ENCODE data around the gene NR1D1. TPM values are rescaled to one million over a fixed set of nuclear protein-coding genes. Genes with fewer than 3 reads are reported as not detected.

The NR1D1 gene
- total RNA-seq, 1 experiment from 2014 or later: 63.7 TPM

DNA sequence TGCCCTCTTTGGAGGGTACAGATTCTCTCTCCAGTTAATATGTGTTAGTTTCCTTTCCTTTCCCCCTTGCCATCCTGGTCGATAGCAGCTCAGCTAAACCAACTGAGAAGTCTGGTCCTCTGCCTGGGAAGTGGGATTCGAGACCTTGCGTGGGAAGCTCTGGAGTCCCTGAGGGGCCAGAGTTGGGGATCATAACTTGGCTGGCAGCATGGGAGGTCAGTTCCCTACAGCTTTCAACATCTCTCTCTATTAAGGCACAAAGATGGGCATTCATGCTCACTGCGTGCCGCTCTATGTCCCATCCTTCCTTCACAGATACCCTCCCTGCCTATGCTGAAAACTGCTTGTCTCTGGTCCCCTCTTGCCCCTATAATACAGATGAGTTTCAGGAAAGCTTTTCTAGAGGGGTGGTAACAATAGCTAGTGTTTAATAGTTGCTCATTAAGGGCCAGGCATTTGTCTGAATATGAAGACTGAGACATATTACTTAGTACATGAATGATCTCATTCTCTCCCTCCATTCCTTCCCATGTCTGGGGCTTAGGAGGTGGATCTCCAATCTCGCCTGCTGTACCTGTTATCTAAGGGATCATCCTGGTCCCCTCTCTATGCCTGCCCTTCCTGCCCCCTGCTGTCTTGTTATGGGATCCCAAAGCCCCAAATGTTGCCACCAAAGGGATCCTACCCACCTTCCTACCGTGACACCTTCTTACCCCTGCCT is 26.8 kb downstream of the NR1D1 start:
- H3K27ac ChIP-seq (ENCODE audit: low read depth, low read length): no peak overlapping the region; the same call in 1 of the 2 replicates
- H3K4me2 ChIP-seq (ENCODE audit: low read length): no peak overlapping the region
- H3K9me2 ChIP-seq (ENCODE audit: insufficient read depth): no peaks in the 10 kb centered on the region
- peaks cover 67 to 69% of the 10 kb centered on the region in 2 experiments for H3K4me1 ChIP-seq (ENCODE audit: control insufficient read depth in 1 of 2, insufficient read depth in 2 of 2, low read length in 2 of 2)
- CTCF ChIA-PET: interaction anchor here (1.1 to 2.7 kb wide), 4 partner anchors 8 to 16 kb away, joined by 4 to 36 read pairs (median 10); no protein-coding TSS in a partner anchor
- intact Hi-C loops (cut with micrococcal nuclease): no loop called here
- BruUV-seq (replicated peaks): no TSS peak
- no peaks in the 10 kb centered on the region for H3K27me3 ChIP-seq (ENCODE audit: insufficient read depth, low read length)
- H3K36me3 ChIP-seq (ENCODE audit: control insufficient read depth in 1 of 2, insufficient read depth in 2 of 2, low read length in 2 of 2): no peaks in the 10 kb centered on the region
- RAD21 ChIA-PET (ENCODE audit: low non-redundant PET in 1 of 2, low total read pairs in 2 of 2, uncharacterized antibody in 2 of 2, unreplicated experiment in 2 of 2): no interaction called here
- no peak for TF ChIP-seq SP1 (IDR thresholded peaks at IDR 0.05; ENCODE audit: low read depth)
- TF ChIP-seq EGR1 (IDR thresholded peaks at IDR 0.05; ENCODE audit: low read depth): no peak
- TF ChIP-seq EZH2 (IDR thresholded peaks at IDR 0.05): no peak
- TF ChIP-seq CEBPB (IDR thresholded peaks at IDR 0.05; ENCODE audit: low read depth): no peak
- no peak for TF ChIP-seq SIN3A (IDR thresholded peaks at IDR 0.05; ENCODE audit: low read depth)
- TF ChIP-seq ZBTB33 (IDR thresholded peaks at IDR 0.05; ENCODE audit: extremely low read depth, insufficient replicate concordance, low read length): no peak
- TF ChIP-seq ZFX (IDR thresholded peaks at IDR 0.05): no peak
- TF ChIP-seq RAD21 (IDR thresholded peaks at IDR 0.05; ENCODE audit: low read depth): no peak
- TF ChIP-seq POLR2AphosphoS5 (IDR thresholded peaks at IDR 0.05; ENCODE audit: low read depth, low read length): no peak
- TF ChIP-seq ATF3 (IDR thresholded peaks at IDR 0.05): no peak
- no peak for TF ChIP-seq JUND (IDR thresholded peaks at IDR 0.05)
- TF ChIP-seq YY1 (IDR thresholded peaks at IDR 0.05; ENCODE audit: extremely low read depth, insufficient replicate concordance, low read depth, low read length): no peak
- POLR2A ChIA-PET: interaction anchor here (0.9 to 1.0 kb wide), 2 partner anchors 25 to 27 kb away, joined by 3 to 4 read pairs; partner anchors contain the start of gene NR1D1
- H3K4me3 ChIP-seq (replicated peaks in 1 of 2; ENCODE audit: low read depth in 1 of 2, low read length in 2 of 2): no peak overlapping the region
- no peaks in the 10 kb centered on the region for H3K9me3 ChIP-seq (ENCODE audit: control insufficient read depth in 1 of 2, insufficient read depth in 1 of 2, low read depth in 1 of 2, low read length in 2 of 2)
- H3K79me2 ChIP-seq (ENCODE audit: insufficient read depth, low read length): peaks cover 4% of the 10 kb centered on the region; the same call in 1 of the 2 replicates
- H3K9ac ChIP-seq (ENCODE audit: low read length): no peak overlapping the region
- ATAC-seq (no peak), DNase-seq (ENCODE audit: low read depth, low spot score) (no peak)
- H2AFZ ChIP-seq (ENCODE audit: low read depth, low read length, poor library complexity, severe bottlenecking): no peak overlapping the region
- H4K20me1 ChIP-seq (ENCODE audit: insufficient read depth): no peaks in the 10 kb centered on the region
